GM12878 (cell line): ENCODE data around the gene COL6A3. TPM values are rescaled to one million over a fixed set of nuclear protein-coding genes. Genes with fewer than 3 reads are reported as not detected.

Experiments used
- ATAC-seq: fragments of 200-7000 bp; cut with Tn5 transposase; 3 replicates; pipeline ENCODE4 v1.9.1; 2020; ENCODE audit warnings: mild to moderate bottlenecking, moderate library complexity
- BruUV-seq: library from RNA; stranded (reverse); fragments of 400-500 nt; replicated peaks from 2 replicates; lab custom pipeline; 2021; lab: Mats Ljungman, UMichigan
- CTCF ChIA-PET: fragments of 300-600 bp; sonication (Branson Sonifier 250); formaldehyde crosslinking; extraction: SDS; loops from one replicate; lab custom pipeline; 2021; ENCODE audit warnings: inconsistent platforms; lab: Yijun Ruan, JAX
- POLR2A ChIA-PET: fragments of 350-600 bp; formaldehyde crosslinking; extraction: SDS; loops from one replicate; lab custom pipeline; 2021; ENCODE audit warnings: inconsistent platforms; lab: Charles Lee
- RAD21 ChIA-PET: fragments of 300-600 bp; sonication (Branson Sonifier 250); formaldehyde crosslinking; loops from one replicate; lab custom pipeline; 2023; ENCODE audit warnings: antibody characterized with exemption; ENCODE audit not compliant: unreplicated experiment; lab: Charles Lee
- SMC1A ChIA-PET: fragments of 300-600 bp; sonication (Branson Sonifier 250); formaldehyde crosslinking; loops from one replicate; lab custom pipeline; 2023; ENCODE audit not compliant: unreplicated experiment, uncharacterized antibody; lab: Charles Lee
- DNase-seq: peaks from one replicate; pipeline ENCODE4 v3.0.0-alpha.2; 2011; ENCODE audit warnings: low read depth, low spot score
- FAIRE-seq: peaks from 3 replicates; lab custom pipeline; 2011; peaks lifted over from hg19 to GRCh38; lab: Jason Lieb, UNC
- H2AFZ ChIP-seq: 2 replicates; pipeline ENCODE4 v1.6.0; 2011; ENCODE audit warnings: low read depth, low read length, control low read depth; ENCODE audit not compliant: control insufficient read depth
- H3K27ac ChIP-seq: 2 replicates; pipeline ENCODE4 v1.5.1; 2011; ENCODE audit warnings: control low read depth; ENCODE audit not compliant: control insufficient read depth, insufficient read depth
- H3K27me3 ChIP-seq, 2 experiments: replicated peaks in 1 of 2; 2 replicates each; pipeline versions ENCODE4 v1.6.0 to v1.6.1; 2011; ENCODE audit warnings: low read length in 1 of 2; ENCODE audit not compliant: control insufficient read depth in 2 of 2, insufficient read depth in 2 of 2
- H3K36me3 ChIP-seq, 2 experiments: 2 replicates each; pipeline ENCODE4 v1.5.1; 2011; ENCODE audit warnings: low read length in 1 of 2; ENCODE audit not compliant: control insufficient read depth in 2 of 2, insufficient read depth in 2 of 2
- H3K4me1 ChIP-seq: 2 replicates; pipeline ENCODE4 v1.6.1; 2011; ENCODE audit warnings: mild to moderate bottlenecking, low read length, moderate library complexity, mixed read lengths; ENCODE audit not compliant: control insufficient read depth, insufficient read depth
- H3K4me2 ChIP-seq: 2 replicates; pipeline ENCODE4 v1.6.0; 2011; ENCODE audit warnings: control low read depth; ENCODE audit not compliant: control insufficient read depth, insufficient read depth
- H3K4me3 ChIP-seq: fragments of 200-600 bp; sonication (generic); 2 replicates; pipeline ENCODE4 v1.5.1; 2016
- H3K79me2 ChIP-seq: 2 replicates; pipeline ENCODE4 v1.6.0; 2011; ENCODE audit warnings: low read length; ENCODE audit not compliant: control insufficient read depth, insufficient read depth
- H3K9ac ChIP-seq: 2 replicates; pipeline ENCODE4 v1.8.0; 2011; ENCODE audit warnings: low read length, control low read depth, mixed read lengths; ENCODE audit not compliant: control insufficient read depth, insufficient read depth
- H3K9me3 ChIP-seq: replicated peaks from 3 replicates; pipeline ENCODE4 v1.5.1; 2011; ENCODE audit warnings: mild to moderate bottlenecking, low read length; ENCODE audit not compliant: control insufficient read depth, insufficient read depth
- H4K20me1 ChIP-seq: 2 replicates; pipeline ENCODE4 v1.6.0; 2011; ENCODE audit not compliant: control insufficient read depth, insufficient read depth
- CBX5 ChIP-seq: sonication (generic); IDR thresholded peaks from 2 replicates; pipeline ENCODE4 v1.6.1; 2016; ENCODE audit warnings: low read depth, moderate library complexity, mild to moderate bottlenecking, inconsistent platforms
- MEF2A ChIP-seq: IDR thresholded peaks from 2 replicates; pipeline ENCODE4 v1.6.1; 2011; ENCODE audit warnings: low read depth, mild to moderate bottlenecking, low read length, moderate library complexity; ENCODE audit not compliant: insufficient read depth
- MTA3 ChIP-seq: IDR thresholded peaks from 2 replicates; pipeline ENCODE4 v1.6.1; 2012; ENCODE audit warnings: low read length, inconsistent platforms, borderline replicate concordance
- MXI1 ChIP-seq: fragments of 150-350 bp; IDR thresholded peaks from 2 replicates; pipeline ENCODE4 v1.6.1; 2011; ENCODE audit warnings: low read depth, mild to moderate bottlenecking, inconsistent platforms, low read length, improper control_type of control experiment
- POLR2AphosphoS5 ChIP-seq: IDR thresholded peaks from 2 replicates; pipeline ENCODE4 v1.6.1; 2011; ENCODE audit warnings: mild to moderate bottlenecking, low read length, inconsistent platforms
- RAD51 ChIP-seq: fragments of 450-650 bp; IDR thresholded peaks from 2 replicates; pipeline ENCODE4 v1.6.1; 2016; ENCODE audit warnings: moderate library complexity, mild to moderate bottlenecking, inconsistent platforms
- ZNF384 ChIP-seq: IDR thresholded peaks from 2 replicates; pipeline ENCODE4 v1.6.1; 2012; ENCODE audit warnings: low read depth, mild to moderate bottlenecking, low read length, improper control_type of control experiment, borderline replicate concordance
- ZZZ3 ChIP-seq: IDR thresholded peaks from 2 replicates; pipeline ENCODE4 v1.6.1; 2011; ENCODE audit warnings: low read depth; ENCODE audit not compliant: control insufficient read depth, insufficient read length
- WGBS: methylation state at CpG from one replicate; pipeline ENCODE4 v1.1.6; 2016; ENCODE audit warnings: low lambda C conversion rate; ENCODE audit not compliant: insufficient replicate concordance, insufficient coverage; ENCODE audit errors: missing lambda C conversion rate; 5-methylcytosine and 5-hydroxymethylcytosine counted together
- in situ Hi-C: fragments of 300-500 bp; cut with MboI; formaldehyde crosslinking; loops from 9 replicates; pipeline ENCODE4 v1.14.3; 2018; ENCODE audit warnings: mixed read lengths
- intact Hi-C: fragments of 100-400 bp; cut with micrococcal nuclease; formaldehyde crosslinking; loops from one replicate; pipeline ENCODE4 v1.14.2; 2022; ENCODE audit not compliant: unreplicated experiment
- polyA plus RNA-seq, 11 experiments: library from polyadenylated mRNA; depleted of rRNA in 4 of 11; unstranded in 6 of 11; stranded (reverse) in 5 of 11; fragments of >200 nt; fragmentation: Nextera tagmentation in 4 of 11; fragmentation: Illumina TruSeq in 1 of 11; extraction: Ambion mirVana in 4 of 11; extraction: Trizol in 1 of 11; gene quantifications; 1 replicate in 1 of 11; 2 replicates in 10 of 11; pipeline versions ENCODE4 v1.2.1 to v1.2.3, GENCODE V29; 2011 to 2016; ENCODE audit warnings: inconsistent platforms in 2 of 11, missing spikeins in 2 of 11, low read depth in 1 of 11
- total RNA-seq, 4 experiments: library from RNA; depleted of rRNA in 3 of 4; stranded (reverse); fragments of >200 nt in 3 of 4; fragmentation: Illumina TruSeq in 1 of 4; extraction: Trizol in 1 of 4; gene quantifications; 2 replicates each; pipeline versions ENCODE4 v1.2.1 to v1.2.3, GENCODE V29; 2013 to 2021

Gene COL6A3
- total and polyA plus RNA-seq, 10 of the 15 experiments (the other 5 are each of a cell fraction or from before 2014, with no cell fraction given), result 0.01 to 0.51 (median 0.09) TPM; not detected in 4

- no peak for TF ChIP-seq ZNF384
- TF ChIP-seq, all 136 proteins: peak for 0
Measured at GRCh38 chr2:237406371-237406895, 7.5 kb downstream of the COL6A3 start (continued).

- TF ChIP-seq MEF2A (no peak), POLR2AphosphoS5 (no peak), MTA3 (no peak)
- Histone ChIP-seq H3K27me3 (peaks cover 2% of the 10 kb centered on the region in 2 experiments; a peak in 2 of 4 replicates), H4K20me1 (no peaks in the 10 kb centered on the region), H3K4me3 (no peak overlapping the region), H3K9ac (no peak overlapping the region), H3K4me2 (no peak overlapping the region), H3K4me1 (no peaks in the 10 kb centered on the region), H2AFZ (no peak overlapping the region), H3K36me3 (no peaks in the 10 kb centered on the region), H3K79me2 (no peaks in the 10 kb centered on the region), H3K9me3 (no peaks in the 10 kb centered on the region), H3K27ac (no peak overlapping the region)
- in situ Hi-C loops (no loop called here), intact Hi-C loops (no loop called here)
- no peak for FAIRE-seq
- ChIA-PET RAD21 (no interaction called here), POLR2A (no interaction called here), SMC1A (interaction anchor here (0.6 kb wide), 1 partner anchor 26 kb away, joined by 4 read pairs; no protein-coding TSS in a partner anchor), CTCF (interaction anchor here (1.0 to 1.5 kb wide), 3 partner anchors 15 to 240 kb away, joined by 3 to 4 read pairs (median 4); no protein-coding TSS in a partner anchor)
- no peak for DNase-seq
- ATAC-seq, result no peak
- no TSS peak for BruUV-seq
- 19% methylated on average over 2 of the region's 2 CpGs for WGBS
Measured at GRCh38 chr2:237405605-237406004, 8.4 kb downstream of the COL6A3 start.

GRCh38 chr2:237405006-237405559, 8.9 kb downstream of the COL6A3 start:
- TF ChIP-seq MXI1 (no peak), ZZZ3 (no peak), CBX5 (no peak), RAD51 (no peak)
- ChIA-PET CTCF (interaction anchor here (1.0 to 1.5 kb wide), 3 partner anchors 16 to 240 kb away, joined by 3 to 4 read pairs (median 4); no protein-coding TSS in a partner anchor), RAD21 (no interaction called here), SMC1A (no interaction called here), POLR2A (no interaction called here)
- Histone ChIP-seq H3K9ac (no peak overlapping the region), H3K4me3 (no peak overlapping the region), H3K36me3 (no peaks in the 10 kb centered on the region), H2AFZ (no peak overlapping the region), H3K9me3 (no peaks in the 10 kb centered on the region), H3K27me3 (peaks cover 2% of the 10 kb centered on the region in 2 experiments; a peak in 2 of 4 replicates), H3K4me1 (no peaks in the 10 kb centered on the region), H3K79me2 (no peaks in the 10 kb centered on the region), H3K27ac (no peak overlapping the region), H3K4me2 (no peak overlapping the region), H4K20me1 (no peaks in the 10 kb centered on the region)
- no peak for DNase-seq
- no peak for ATAC-seq
- no TSS peak for BruUV-seq
- 29% methylated on average over 13 of the region's 13 CpGs for WGBS
- intact Hi-C loops (no loop called here), in situ Hi-C loops (no loop called here)
- no peak for FAIRE-seq
